Smooth muscle cell of the umbilical artery (primary cell): ENCODE measurements around the gene CTBS. TPM values are rescaled to one million over a fixed set of nuclear protein-coding genes. Genes with fewer than 3 reads are reported as not detected.

ENCODE experiments used
- total RNA-seq: library from RNA; depleted of rRNA; stranded (reverse); fragments of >200 nt; gene quantifications from 2 replicates; pipeline ENCODE4 v1.2.3, GENCODE V29; 2014

Gene CTBS, protein sequence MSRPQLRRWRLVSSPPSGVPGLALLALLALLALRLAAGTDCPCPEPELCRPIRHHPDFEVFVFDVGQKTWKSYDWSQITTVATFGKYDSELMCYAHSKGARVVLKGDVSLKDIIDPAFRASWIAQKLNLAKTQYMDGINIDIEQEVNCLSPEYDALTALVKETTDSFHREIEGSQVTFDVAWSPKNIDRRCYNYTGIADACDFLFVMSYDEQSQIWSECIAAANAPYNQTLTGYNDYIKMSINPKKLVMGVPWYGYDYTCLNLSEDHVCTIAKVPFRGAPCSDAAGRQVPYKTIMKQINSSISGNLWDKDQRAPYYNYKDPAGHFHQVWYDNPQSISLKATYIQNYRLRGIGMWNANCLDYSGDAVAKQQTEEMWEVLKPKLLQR
- total RNA-seq, result 14.6 and 21.2 TPM in 2 replicates

DNA sequence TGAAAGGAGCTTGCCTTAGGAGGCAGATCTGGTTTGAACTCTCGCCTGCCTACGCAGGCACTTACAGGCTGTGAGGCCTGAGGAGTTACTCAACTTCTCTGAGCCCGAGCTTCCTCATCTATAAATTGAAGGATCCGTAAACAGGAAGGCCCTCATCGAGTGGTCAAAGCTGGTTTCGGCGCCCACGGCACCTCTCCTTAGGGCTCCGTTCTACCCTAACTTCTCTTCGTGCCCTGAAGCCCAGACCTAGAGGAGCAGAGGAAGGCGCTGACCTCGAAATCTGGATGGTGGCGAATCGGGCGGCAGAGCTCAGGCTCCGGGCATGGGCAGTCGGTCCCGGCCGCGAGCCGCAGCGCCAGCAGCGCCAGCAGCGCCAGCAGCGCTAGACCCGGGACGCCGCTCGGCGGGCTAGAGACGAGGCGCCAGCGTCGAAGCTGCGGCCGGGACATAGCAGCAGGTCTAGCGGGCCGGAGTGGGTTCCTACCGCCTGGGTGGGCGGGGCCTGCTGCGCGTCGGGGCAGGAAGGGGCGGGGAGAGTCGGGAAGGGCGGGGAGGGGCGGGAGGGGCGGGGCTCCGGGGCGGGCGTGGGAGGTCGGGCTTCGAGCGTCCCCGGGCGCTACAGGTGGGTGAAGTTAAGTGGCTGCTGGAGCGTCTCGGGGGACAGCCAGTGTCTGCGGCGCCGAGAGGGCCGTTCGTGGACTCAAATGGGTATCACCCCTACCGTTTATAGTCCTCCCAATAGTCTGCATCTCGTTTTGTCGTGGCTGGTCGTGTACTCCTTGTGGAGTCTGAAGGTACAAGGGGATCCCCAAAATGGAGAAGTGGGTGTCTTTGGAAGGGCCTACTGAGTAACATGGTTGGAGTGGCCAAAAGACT lies at the start of gene CTBS:
Gene CTBS, minus strand, starts transcription at position 474 of the 876 bp plus-strand sequence. Its CDS starts 25 bp downstream, at position 449.

DNA sequence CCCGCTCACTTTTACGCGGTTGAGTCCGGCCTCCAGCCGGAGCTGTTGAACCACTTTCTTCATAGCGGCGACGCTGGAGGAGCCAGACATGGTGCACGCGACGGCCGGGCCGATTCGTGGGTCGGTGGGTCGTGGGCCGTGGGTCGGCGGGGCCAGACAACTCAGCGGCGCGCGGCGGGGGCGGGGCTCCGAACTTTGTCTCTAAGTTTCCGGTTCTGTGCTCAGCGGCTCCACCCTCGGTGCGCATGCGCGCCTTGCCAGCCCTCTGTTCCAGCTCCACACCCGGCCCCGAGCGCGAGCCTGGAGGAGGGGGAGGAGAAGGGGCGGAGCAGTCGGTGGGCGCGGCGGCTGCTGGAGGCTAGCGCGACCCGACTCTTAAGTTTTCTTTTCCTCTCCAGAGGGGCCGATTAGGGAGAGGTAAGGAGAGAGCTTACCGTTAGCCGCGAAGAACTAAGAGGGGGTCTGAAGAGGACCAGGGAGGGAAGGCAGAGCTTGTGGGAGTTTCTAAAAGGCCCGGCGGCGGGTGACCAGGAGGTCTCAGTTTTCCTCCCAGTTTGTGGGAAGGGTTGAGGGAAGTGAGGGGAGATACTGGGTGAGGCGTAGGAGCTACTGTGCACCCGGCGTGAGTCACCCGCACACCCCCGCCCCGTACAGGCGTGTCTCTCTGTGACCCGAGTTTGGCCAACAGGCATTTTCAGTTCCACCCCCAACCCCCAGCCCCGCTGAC lies 68.1 kb downstream of the CTBS start, which contains the start of the genes GNG5 and SPATA1:
Gene GNG5, minus strand, starts transcription at position 580 of the 727 bp plus-strand sequence. Its CDS starts 490 bp downstream, at position 90.
Gene SPATA1, plus strand, starts transcription at position 385 of the 727 bp plus-strand sequence. CDS start 9,974 bp downstream, outside the sequence.

Other genes with a start within 250 kb of the CTBS start
- gene DNASE2B, start 176.0 kb downstream of the CTBS start, total RNA-seq, result not detected in 2 replicates
- gene RPF1, start 95.2 kb downstream of the CTBS start, total RNA-seq, result 24.9 and 26.3 TPM in 2 replicates
- 0.59 TPM in 1 of 2 replicates, not detected in the other for gene SPATA1, start 68.1 kb downstream of the CTBS start, total RNA-seq
- gene GNG5, start 67.9 kb downstream of the CTBS start, total RNA-seq, result 8.9 and 20.5 TPM in 2 replicates
- 9.5 and 20.0 TPM in 2 replicates for gene SSX2IP, start 116.0 kb upstream of the CTBS start, total RNA-seq